Natural killer cell (primary cell): ENCODE results near the gene ALK. TPM values are rescaled to one million over a fixed set of nuclear protein-coding genes. Genes with fewer than 3 reads are reported as not detected.

Experiments used
- ATAC-seq, 3 donors: fragments of 150-1000 bp in 2 of 3; fragments of 200-7000 bp in 1 of 3; cut with Tn5 transposase; 1 replicate in 1 of 3; 2 replicates in 2 of 3; pipeline ENCODE4 v1.10.0; 2021; ENCODE audit warnings: mild to moderate bottlenecking in 2 of 3, moderate library complexity in 2 of 3
- DNase-seq, 2 donors: peaks; one replicate each; pipeline versions ENCODE4 v3.0.0 to v3.0.0-alpha.2; 2013 to 2021; ENCODE audit warnings: mixed read lengths in 1 of 2
- H3K27ac ChIP-seq: one replicate; pipeline ENCODE4 v1.5.1; 2013; ENCODE audit warnings: mild to moderate bottlenecking, low read length
- H3K27me3 ChIP-seq: one replicate; pipeline ENCODE4 v1.6.1; 2013; ENCODE audit warnings: low read length; ENCODE audit not compliant: control insufficient read depth, insufficient read depth
- H3K36me3 ChIP-seq: one replicate; pipeline ENCODE4 v1.6.1; 2013; ENCODE audit warnings: low read length; ENCODE audit not compliant: control insufficient read depth, insufficient read depth
- H3K4me1 ChIP-seq: one replicate; pipeline ENCODE4 v1.6.1; 2013; ENCODE audit warnings: low read length; ENCODE audit not compliant: control insufficient read depth, insufficient read depth
- H3K4me3 ChIP-seq: one replicate; pipeline ENCODE4 v1.5.1; 2013; ENCODE audit warnings: low read length
- H3K9me3 ChIP-seq: one replicate; pipeline ENCODE4 v1.6.1; 2013; ENCODE audit warnings: low read length; ENCODE audit not compliant: control insufficient read depth, insufficient read depth
- H3K27ac Mint-ChIP-seq, 2 donors: one replicate each; pipeline ENCODE4 v1.8.0; 2022; ENCODE audit warnings: mild to moderate bottlenecking in 2 of 2, mixed read lengths in 2 of 2, moderate library complexity in 1 of 2
- H3K27me3 Mint-ChIP-seq, 2 donors: one replicate each; pipeline ENCODE4 v1.8.0; 2022; ENCODE audit warnings: low read depth in 2 of 2, mixed read lengths in 2 of 2
- H3K36me3 Mint-ChIP-seq: one replicate; pipeline ENCODE4 v1.8.0; 2022; ENCODE audit warnings: mixed read lengths
- H3K4me1 Mint-ChIP-seq, 2 donors: one replicate each; pipeline ENCODE4 v1.8.0; 2022; ENCODE audit warnings: mixed read lengths in 2 of 2
- H3K4me3 Mint-ChIP-seq: one replicate; pipeline ENCODE4 v1.8.0; 2022; ENCODE audit warnings: mild to moderate bottlenecking, moderate library complexity, mixed read lengths
- H3K9me3 Mint-ChIP-seq, 2 donors: one replicate each; pipeline ENCODE4 v1.8.0; 2022; ENCODE audit warnings: mixed read lengths in 2 of 2
- WGBS: methylation state at CpG from one replicate; pipeline ENCODE4 v1.1.7; 2013; ENCODE audit warnings: missing lambda C conversion rate; ENCODE audit not compliant: insufficient coverage; 5-methylcytosine and 5-hydroxymethylcytosine counted together
- intact Hi-C: fragments of 100-400 bp; cut with micrococcal nuclease; formaldehyde crosslinking; loops from one replicate; pipeline ENCODE4 v1.14.2; 2022
- total RNA-seq, 4 donors: library from RNA; stranded (reverse); fragments of 120-200 nt in 1 of 4; gene quantifications; one replicate each; pipeline versions ENCODE4 v1.2.3 to v1.2.4, GENCODE V29; 2013 to 2022
- TF ChIP-seq, protein P1 (sequence below): fragments of 200-600 bp; IDR thresholded peaks from one replicate; pipeline ENCODE4 v1.8.0; 2022; ENCODE audit warnings: antibody characterized with exemption

Gene ALK
- total RNA-seq, 3 donors from 2014 or later (not counting 1 experiment from before 2014, with no cell fraction given) = not detected

DNA sequence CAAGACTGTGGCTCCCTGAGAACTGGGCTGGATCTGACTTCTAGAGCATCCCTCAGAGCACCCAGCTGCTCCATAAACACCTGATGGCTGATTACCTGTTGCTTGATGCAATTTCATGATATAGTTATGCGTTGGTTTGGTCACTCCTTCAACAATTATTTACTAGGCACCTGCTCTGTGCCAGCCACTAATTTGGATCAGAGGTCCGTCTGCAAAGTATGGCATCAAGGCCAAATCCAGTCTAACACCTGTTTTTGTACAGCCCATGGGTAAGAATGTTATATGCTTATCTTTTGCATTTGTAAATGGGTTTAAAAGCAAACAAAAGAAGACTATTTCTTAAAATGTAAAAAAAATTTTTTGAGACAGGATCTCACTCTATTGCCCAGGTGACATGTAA, 348.2 kb downstream of the ALK start:
- no peaks in the 10 kb centered on the region for H3K9me3 Mint-ChIP-seq
- Histone ChIP-seq H3K36me3 (no peaks in the 10 kb centered on the region), H3K4me1 (no peaks in the 10 kb centered on the region), H3K4me3 (no peak overlapping the region), H3K27ac (no peak overlapping the region), H3K27me3 (no peaks in the 10 kb centered on the region), H3K9me3 (no peaks in the 10 kb centered on the region)
- ATAC-seq (no peak), DNase-seq (no peak)
- H3K36me3 Mint-ChIP-seq = no peaks in the 10 kb centered on the region
- intact Hi-C loops = no loop called here
- TF ChIP-seq, protein P1, sequence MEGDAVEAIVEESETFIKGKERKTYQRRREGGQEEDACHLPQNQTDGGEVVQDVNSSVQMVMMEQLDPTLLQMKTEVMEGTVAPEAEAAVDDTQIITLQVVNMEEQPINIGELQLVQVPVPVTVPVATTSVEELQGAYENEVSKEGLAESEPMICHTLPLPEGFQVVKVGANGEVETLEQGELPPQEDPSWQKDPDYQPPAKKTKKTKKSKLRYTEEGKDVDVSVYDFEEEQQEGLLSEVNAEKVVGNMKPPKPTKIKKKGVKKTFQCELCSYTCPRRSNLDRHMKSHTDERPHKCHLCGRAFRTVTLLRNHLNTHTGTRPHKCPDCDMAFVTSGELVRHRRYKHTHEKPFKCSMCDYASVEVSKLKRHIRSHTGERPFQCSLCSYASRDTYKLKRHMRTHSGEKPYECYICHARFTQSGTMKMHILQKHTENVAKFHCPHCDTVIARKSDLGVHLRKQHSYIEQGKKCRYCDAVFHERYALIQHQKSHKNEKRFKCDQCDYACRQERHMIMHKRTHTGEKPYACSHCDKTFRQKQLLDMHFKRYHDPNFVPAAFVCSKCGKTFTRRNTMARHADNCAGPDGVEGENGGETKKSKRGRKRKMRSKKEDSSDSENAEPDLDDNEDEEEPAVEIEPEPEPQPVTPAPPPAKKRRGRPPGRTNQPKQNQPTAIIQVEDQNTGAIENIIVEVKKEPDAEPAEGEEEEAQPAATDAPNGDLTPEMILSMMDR = no peak
- no peak overlapping the region for H3K27ac Mint-ChIP-seq
- H3K27me3 Mint-ChIP-seq = peaks cover 8% of the 10 kb centered on the region in 2 donors
- 85% methylated on average over 2 of the region's 2 CpGs for WGBS
- H3K4me1 Mint-ChIP-seq = no peaks in the 10 kb centered on the region
- no peak overlapping the region for H3K4me3 Mint-ChIP-seq

DNA sequence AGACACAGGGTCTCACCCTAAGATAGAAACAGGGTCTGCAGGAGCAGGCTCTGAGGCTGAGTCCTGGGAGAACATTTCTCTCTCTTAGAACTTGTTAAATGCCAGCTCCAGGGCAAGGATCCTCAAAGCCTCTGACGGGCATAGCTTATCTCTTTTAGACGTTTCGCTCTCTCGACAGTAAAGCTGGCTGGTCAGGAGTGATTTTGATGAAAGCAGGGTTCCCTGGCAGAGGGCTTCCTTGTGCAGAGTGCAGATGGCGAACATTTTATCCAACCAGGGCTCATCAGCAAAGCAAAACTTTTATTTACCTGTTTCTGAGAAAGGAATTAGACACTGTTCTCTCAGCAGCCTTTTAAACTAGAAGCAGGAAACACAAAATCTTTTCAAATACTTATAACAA, 350.8 kb downstream of the ALK start:
- H3K27me3 Mint-ChIP-seq = peaks cover 5 to 16% of the 10 kb centered on the region in 2 donors
- intact Hi-C loops = no loop called here
- Histone ChIP-seq H3K4me3 (no peak overlapping the region), H3K4me1 (no peaks in the 10 kb centered on the region), H3K27ac (no peak overlapping the region), H3K27me3 (no peaks in the 10 kb centered on the region), H3K9me3 (no peaks in the 10 kb centered on the region), H3K36me3 (no peaks in the 10 kb centered on the region)
- DNase-seq (no peak), ATAC-seq (no peak)
- WGBS = 90% methylated on average over 5 of the region's 5 CpGs
- TF ChIP-seq, protein P1 = no peak
- H3K4me1 Mint-ChIP-seq = no peaks in the 10 kb centered on the region
- H3K27ac Mint-ChIP-seq = no peak overlapping the region
- no peak overlapping the region for H3K4me3 Mint-ChIP-seq
- H3K9me3 Mint-ChIP-seq = no peaks in the 10 kb centered on the region
- no peaks in the 10 kb centered on the region for H3K36me3 Mint-ChIP-seq

DNA sequence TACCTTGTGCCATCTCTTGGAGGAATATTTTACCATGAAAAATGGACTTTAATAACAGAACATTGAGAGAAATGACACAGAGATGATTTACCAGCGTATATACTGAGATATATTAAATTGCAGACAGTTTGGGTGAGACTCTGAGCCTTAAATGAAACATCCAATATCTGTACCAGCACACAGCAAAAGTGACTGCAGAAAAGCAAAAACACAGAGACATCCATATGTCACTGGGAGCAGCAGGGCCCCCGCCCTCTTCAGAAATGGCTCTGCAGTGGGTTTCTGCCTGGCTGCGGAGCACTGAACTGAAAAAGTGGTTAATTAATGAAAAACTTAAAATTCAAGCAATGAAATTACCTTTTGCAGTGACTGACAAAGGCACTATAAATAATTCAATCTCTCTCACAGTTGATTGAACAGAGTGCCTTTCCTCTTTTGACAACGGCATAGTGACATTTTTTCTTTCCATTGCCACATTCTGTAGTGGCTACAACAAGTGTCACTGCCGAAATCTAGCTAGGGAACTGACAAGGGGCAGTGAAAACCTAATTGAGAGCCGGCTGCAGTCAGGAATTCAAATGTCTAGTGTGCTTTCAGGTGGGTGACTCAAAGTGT, 353.4 kb downstream of the ALK start:
- Mint-ChIP-seq H3K4me1 (no peaks in the 10 kb centered on the region), H3K9me3 (no peaks in the 10 kb centered on the region), H3K27me3 (peaks cover 6 to 34% of the 10 kb centered on the region in 2 donors), H3K4me3 (no peak overlapping the region), H3K36me3 (no peaks in the 10 kb centered on the region), H3K27ac (no peak overlapping the region)
- Histone ChIP-seq H3K4me1 (no peaks in the 10 kb centered on the region), H3K4me3 (no peak overlapping the region), H3K9me3 (no peaks in the 10 kb centered on the region), H3K27ac (no peak overlapping the region), H3K36me3 (no peaks in the 10 kb centered on the region), H3K27me3 (no peaks in the 10 kb centered on the region)
- DNase-seq = no peak
- intact Hi-C loops = no loop called here
- no peak for ATAC-seq
- TF ChIP-seq, protein P1 = no peak
- 88% methylated on average over 6 of the region's 6 CpGs for WGBS

GRCh38 chr2:29563697-29564096, 357.7 kb downstream of the ALK start:
- ATAC-seq = no peak
- Mint-ChIP-seq H3K4me1 (no peaks in the 10 kb centered on the region), H3K4me3 (no peak overlapping the region), H3K9me3 (no peaks in the 10 kb centered on the region), H3K27ac (no peak overlapping the region), H3K36me3 (no peaks in the 10 kb centered on the region), H3K27me3 (peaks cover 4 to 27% of the 10 kb centered on the region in 2 donors)
- no peak overlapping the region for H3K4me3 ChIP-seq
- intact Hi-C loops = no loop called here
- 88% methylated on average over 1 of the region's 1 CpG for WGBS
- no peak for DNase-seq
- TF ChIP-seq, protein P1 = no peak
- H3K27ac ChIP-seq = no peak overlapping the region
- H3K36me3 ChIP-seq = no peaks in the 10 kb centered on the region
- no peaks in the 10 kb centered on the region for H3K9me3 ChIP-seq
- no peaks in the 10 kb centered on the region for H3K4me1 ChIP-seq
- H3K27me3 ChIP-seq = no peaks in the 10 kb centered on the region
